GM12892 (cell line): ENCODE results near the gene NOC2L.

Experiments
- POLR2A ChIP-seq: IDR thresholded peaks from 2 replicates; pipeline ENCODE4 v1.6.1; 2011; ENCODE audit warnings: low read depth, low read length, control low read depth
- POLR2AphosphoS5 ChIP-seq: IDR thresholded peaks from 2 replicates; pipeline ENCODE4 v1.6.1; 2011; ENCODE audit warnings: low read depth, low read length, control low read depth
- TAF1 ChIP-seq: IDR thresholded peaks from 2 replicates; pipeline ENCODE4 v1.6.1; 2011; ENCODE audit warnings: low read depth, mild to moderate bottlenecking, control low read depth, low read length, borderline replicate concordance

- TF ChIP-seq POLR2AphosphoS5 (no peak), POLR2A (no peak), TAF1 (no peak)
Measured at GRCh38 chr1:956636-957035, 2.4 kb downstream of the NOC2L start.
